GM21515 (cell line): Measurements from ENCODE around the gene TAS2R7.
"Not testable (repeated sequence)": the region's sequence is repeated elsewhere in the genome, so short reads cannot be mapped to it uniquely, and the experiment has no call there.

ENCODE experiments used
- ATAC-seq: cut with Tn5 transposase; IDR thresholded peaks from one replicate; pipeline ENCODE4 v1.9.1; 2021; ENCODE audit not compliant: unreplicated experiment

The TAS2R7 gene

GRCh38 chr12:10802587-10802986 is at the start of gene TAS2R7:
TAS2R7 (minus strand) TSS chr12:10802627; CDS start chr12:10802570, 57 bp downstream.
- ATAC-seq: no peak

- ATAC-seq: no peak
Observed at GRCh38 chr12:10851243-10851858, 48.9 kb upstream of the TAS2R7 start.

- no peak for ATAC-seq
Observed at GRCh38 chr12:10849425-10849878, 47.0 kb upstream of the TAS2R7 start, which contains the start of gene PRR4. PRR4 (minus strand) TSS chr12:10849475; CDS start chr12:10849437, 38 bp downstream.

- ATAC-seq: no peak
Observed at GRCh38 chr12:10847744-10848143, 45.3 kb upstream of the TAS2R7 start.

- ATAC-seq: no peak
Observed at GRCh38 chr12:10842862-10843261, 40.4 kb upstream of the TAS2R7 start.

GRCh38 chr12:10838461-10838860 is 36.0 kb upstream of the TAS2R7 start:
- ATAC-seq: no peak

- no peak for ATAC-seq
Observed at GRCh38 chr12:10829994-10830393, 27.6 kb upstream of the TAS2R7 start.

- ATAC-seq: no peak
Observed at GRCh38 chr12:10826258-10826657, 23.8 kb upstream of the TAS2R7 start, which contains the start of gene TAS2R10. TAS2R10 (minus strand) TSS chr12:10826358; CDS start chr12:10826269, 89 bp downstream.

- no peak for ATAC-seq
Observed at GRCh38 chr12:10824957-10825356, 22.5 kb upstream of the TAS2R7 start.

GRCh38 chr12:10811883-10812536 is 9.6 kb upstream of the TAS2R7 start:
- no peak for ATAC-seq

- no peak for ATAC-seq
Observed at GRCh38 chr12:10810068-10810467, 7.6 kb upstream of the TAS2R7 start, which contains the start of gene TAS2R9. TAS2R9 (minus strand) TSS chr12:10810168; CDS start chr12:10810075, 93 bp downstream.

GRCh38 chr12:10807186-10807585 is 4.8 kb upstream of the TAS2R7 start, which contains the start of gene TAS2R8:
TAS2R8 (minus strand) TSS chr12:10807286; CDS start chr12:10806980, 306 bp downstream.
- ATAC-seq: no peak

- ATAC-seq: no peak
Observed at GRCh38 chr12:10801741-10802140, 686 bp downstream of the TAS2R7 start.

- no peak for ATAC-seq
Observed at GRCh38 chr12:10794222-10794621, 8.2 kb downstream of the TAS2R7 start.

GRCh38 chr12:10791769-10792168 is 10.7 kb downstream of the TAS2R7 start:
- not testable (repeated sequence) for ATAC-seq

- no peak for ATAC-seq
Observed at GRCh38 chr12:10783252-10783651, 19.2 kb downstream of the TAS2R7 start.

- ATAC-seq: no peak
Observed at GRCh38 chr12:10779103-10779502, 23.3 kb downstream of the TAS2R7 start.

- ATAC-seq: no peak
Observed at GRCh38 chr12:10771132-10771733, 31.2 kb downstream of the TAS2R7 start.

GRCh38 chr12:10759657-10760056 is 42.8 kb downstream of the TAS2R7 start:
- no peak for ATAC-seq

- no peak for ATAC-seq
Observed at GRCh38 chr12:10756194-10756593, 46.2 kb downstream of the TAS2R7 start.

GRCh38 chr12:10753059-10753458 is 49.4 kb downstream of the TAS2R7 start:
- no peak for ATAC-seq
